ENCODE measurements around the gene KCNIP3. TPM values are rescaled to one million over a fixed set of nuclear protein-coding genes. Genes with fewer than 3 reads are reported as not detected.

Gene KCNIP3
- total RNA-seq, 1 experiment from 2014 or later: 19.1 TPM

GRCh38 chr2:95270541-95271081, 26.5 kb upstream of the KCNIP3 start:
- DNase-seq (no peak), ATAC-seq (no peak)
- ChIA-PET CTCF (no interaction called here), POLR2A (ENCODE audit: unreplicated experiment) (no interaction called here)
- Histone ChIP-seq H2AFZ (ENCODE audit: low read length) (no peak overlapping the region), H3F3A (ENCODE audit: low read length, unreplicated experiment) (no peaks in the 10 kb centered on the region), H3K27ac (ENCODE audit: low read length) (no peak overlapping the region), H3K4me2 (ENCODE audit: low read length) (no peak overlapping the region), H3K4me3 (ENCODE audit: low read length) (no peak overlapping the region), H3K9ac (ENCODE audit: low read length) (no peak overlapping the region), H3K36me3 (ENCODE audit: low read depth, low read length) (no peaks in the 10 kb centered on the region), H3K79me2 (ENCODE audit: low read length) (peaks cover 13% of the 10 kb centered on the region), H4K20me1 (ENCODE audit: low read length) (no peaks in the 10 kb centered on the region), H3K27me3 (ENCODE audit: low read length) (no peaks in the 10 kb centered on the region), H3K9me2 (replicated peaks; ENCODE audit: low read length) (no peaks in the 10 kb centered on the region), H3K9me3 (ENCODE audit: low read length) (no peaks in the 10 kb centered on the region), H3K4me1 (ENCODE audit: insufficient read depth, low read length) (peaks cover 21% of the 10 kb centered on the region)
- intact Hi-C loops (cut with micrococcal nuclease): no loop called here
- no peak for TF ChIP-seq EZH2 (IDR thresholded peaks at IDR 0.05; ENCODE audit: low read length, unreplicated experiment)
- TF ChIP-seq, protein P1, sequence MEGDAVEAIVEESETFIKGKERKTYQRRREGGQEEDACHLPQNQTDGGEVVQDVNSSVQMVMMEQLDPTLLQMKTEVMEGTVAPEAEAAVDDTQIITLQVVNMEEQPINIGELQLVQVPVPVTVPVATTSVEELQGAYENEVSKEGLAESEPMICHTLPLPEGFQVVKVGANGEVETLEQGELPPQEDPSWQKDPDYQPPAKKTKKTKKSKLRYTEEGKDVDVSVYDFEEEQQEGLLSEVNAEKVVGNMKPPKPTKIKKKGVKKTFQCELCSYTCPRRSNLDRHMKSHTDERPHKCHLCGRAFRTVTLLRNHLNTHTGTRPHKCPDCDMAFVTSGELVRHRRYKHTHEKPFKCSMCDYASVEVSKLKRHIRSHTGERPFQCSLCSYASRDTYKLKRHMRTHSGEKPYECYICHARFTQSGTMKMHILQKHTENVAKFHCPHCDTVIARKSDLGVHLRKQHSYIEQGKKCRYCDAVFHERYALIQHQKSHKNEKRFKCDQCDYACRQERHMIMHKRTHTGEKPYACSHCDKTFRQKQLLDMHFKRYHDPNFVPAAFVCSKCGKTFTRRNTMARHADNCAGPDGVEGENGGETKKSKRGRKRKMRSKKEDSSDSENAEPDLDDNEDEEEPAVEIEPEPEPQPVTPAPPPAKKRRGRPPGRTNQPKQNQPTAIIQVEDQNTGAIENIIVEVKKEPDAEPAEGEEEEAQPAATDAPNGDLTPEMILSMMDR (conservative IDR thresholded peaks at IDR 0.05; ENCODE audit: low read depth, low read length): no peak
- no TSS peak for BruUV-seq (replicated peaks)

DNA sequence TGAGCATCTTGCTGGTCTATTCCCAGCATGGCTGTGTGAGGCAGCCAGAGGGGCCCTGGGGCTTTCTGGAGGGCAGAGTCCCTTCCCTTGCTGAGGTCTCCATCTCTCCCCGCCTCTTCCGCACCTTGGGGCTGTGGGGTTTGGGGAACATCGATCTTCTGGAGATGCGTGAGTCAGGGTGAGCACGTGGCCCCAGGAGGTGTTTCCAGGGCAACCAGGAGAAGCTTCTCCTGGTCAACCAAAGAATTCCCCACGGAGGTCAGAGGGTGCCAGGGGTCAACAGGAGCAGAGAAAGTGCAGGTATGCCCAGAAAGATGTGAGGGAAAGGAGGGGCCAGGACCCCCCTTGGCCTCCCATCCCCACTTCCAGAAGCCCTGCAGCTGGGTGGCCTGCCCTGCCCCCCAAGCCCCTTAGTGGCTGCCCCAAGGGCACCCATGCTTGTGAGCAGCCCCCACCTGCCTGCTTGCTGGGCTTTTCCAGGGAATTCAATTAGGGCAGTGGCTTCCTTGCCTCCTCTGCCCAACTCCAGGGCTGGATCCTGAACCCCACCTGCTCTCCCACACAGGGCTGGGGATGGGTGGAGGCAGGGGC, 25.7 kb upstream of the KCNIP3 start:
- no peaks in the 10 kb centered on the region for H3K9me2 ChIP-seq (replicated peaks; ENCODE audit: low read length)
- no peak overlapping the region for H2AFZ ChIP-seq (ENCODE audit: low read length)
- H4K20me1 ChIP-seq (ENCODE audit: low read length): no peaks in the 10 kb centered on the region
- DNase-seq (no peak), ATAC-seq (no peak)
- no peaks in the 10 kb centered on the region for H3K36me3 ChIP-seq (ENCODE audit: low read depth, low read length)
- no peak overlapping the region for H3K4me3 ChIP-seq (ENCODE audit: low read length)
- peaks cover 30% of the 10 kb centered on the region for H3K4me1 ChIP-seq (ENCODE audit: insufficient read depth, low read length)
- H3K9ac ChIP-seq (ENCODE audit: low read length): no peak overlapping the region
- ChIA-PET POLR2A (ENCODE audit: unreplicated experiment) (no interaction called here), CTCF (no interaction called here)
- intact Hi-C loops (cut with micrococcal nuclease): no loop called here
- no peaks in the 10 kb centered on the region for H3K9me3 ChIP-seq (ENCODE audit: low read length)
- no peaks in the 10 kb centered on the region for H3K27me3 ChIP-seq (ENCODE audit: low read length)
- H3K4me2 ChIP-seq (ENCODE audit: low read length): no peak overlapping the region
- H3F3A ChIP-seq (ENCODE audit: low read length, unreplicated experiment): no peaks in the 10 kb centered on the region
- BruUV-seq (replicated peaks): no TSS peak
- H3K27ac ChIP-seq (ENCODE audit: low read length): no peak overlapping the region
- peaks cover 22% of the 10 kb centered on the region for H3K79me2 ChIP-seq (ENCODE audit: low read length)
- TF ChIP-seq EZH2 (IDR thresholded peaks at IDR 0.05; ENCODE audit: low read length, unreplicated experiment): no peak
- TF ChIP-seq EZH2phosphoT487 (IDR thresholded peaks at IDR 0.05; ENCODE audit: borderline replicate concordance, low read length): no peak
- TF ChIP-seq, protein P1 (conservative IDR thresholded peaks at IDR 0.05; ENCODE audit: low read depth, low read length): no peak

DNA sequence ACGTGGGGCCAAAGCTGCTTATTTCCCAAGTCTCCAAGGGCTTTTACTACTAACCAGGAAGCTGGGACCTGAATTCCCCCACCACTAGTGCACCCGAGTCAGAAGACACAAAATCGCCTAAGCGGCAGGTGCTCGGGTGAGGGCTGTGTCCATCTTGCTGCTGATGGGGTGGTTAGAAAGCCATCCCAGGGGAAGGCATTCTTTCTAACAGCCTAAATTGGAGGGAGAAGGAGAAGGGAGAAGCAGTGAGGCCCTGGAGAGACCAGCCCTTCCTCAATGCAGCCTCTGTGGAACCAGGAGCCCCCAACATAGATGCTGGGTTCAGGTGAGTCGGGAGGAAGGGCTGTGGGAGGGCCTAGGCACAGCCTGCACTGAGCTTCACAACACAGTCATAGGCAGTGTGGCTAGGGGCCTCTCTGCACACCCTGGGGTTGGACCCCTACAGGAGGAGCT, 24.8 kb upstream of the KCNIP3 start:
- Histone ChIP-seq H3K4me2 (ENCODE audit: low read length) (no peak overlapping the region), H3K27me3 (ENCODE audit: low read length) (no peaks in the 10 kb centered on the region), H3K4me1 (ENCODE audit: insufficient read depth, low read length) (peaks cover 38% of the 10 kb centered on the region), H4K20me1 (ENCODE audit: low read length) (no peaks in the 10 kb centered on the region), H3K27ac (ENCODE audit: low read length) (no peak overlapping the region), H3K79me2 (ENCODE audit: low read length) (peaks cover 30% of the 10 kb centered on the region), H3K9ac (ENCODE audit: low read length) (no peak overlapping the region), H3K9me2 (replicated peaks; ENCODE audit: low read length) (no peaks in the 10 kb centered on the region), H3K4me3 (ENCODE audit: low read length) (no peak overlapping the region), H3F3A (ENCODE audit: low read length, unreplicated experiment) (no peaks in the 10 kb centered on the region), H3K9me3 (ENCODE audit: low read length) (no peaks in the 10 kb centered on the region), H2AFZ (ENCODE audit: low read length) (no peak overlapping the region), H3K36me3 (ENCODE audit: low read depth, low read length) (no peaks in the 10 kb centered on the region)
- POLR2A ChIA-PET (ENCODE audit: unreplicated experiment): no interaction called here
- no peak for TF ChIP-seq EZH2phosphoT487 (IDR thresholded peaks at IDR 0.05; ENCODE audit: borderline replicate concordance, low read length)
- TF ChIP-seq EZH2 (IDR thresholded peaks at IDR 0.05; ENCODE audit: low read length, unreplicated experiment): no peak
- TF ChIP-seq, protein P1 (conservative IDR thresholded peaks at IDR 0.05; ENCODE audit: low read depth, low read length): no peak
- no peak for DNase-seq
- no peak for ATAC-seq
- BruUV-seq (replicated peaks): no TSS peak
- intact Hi-C loops (cut with micrococcal nuclease): no loop called here
- CTCF ChIA-PET: no interaction called here
